ENCODE data around the gene ALG6. TPM values are rescaled to one million over a fixed set of nuclear protein-coding genes. Genes with fewer than 3 reads are reported as not detected.

The ALG6 gene
- total and polyA plus RNA-seq, 8 donors, result 11.8 to 27.3 (median 23.1) TPM

DNA sequence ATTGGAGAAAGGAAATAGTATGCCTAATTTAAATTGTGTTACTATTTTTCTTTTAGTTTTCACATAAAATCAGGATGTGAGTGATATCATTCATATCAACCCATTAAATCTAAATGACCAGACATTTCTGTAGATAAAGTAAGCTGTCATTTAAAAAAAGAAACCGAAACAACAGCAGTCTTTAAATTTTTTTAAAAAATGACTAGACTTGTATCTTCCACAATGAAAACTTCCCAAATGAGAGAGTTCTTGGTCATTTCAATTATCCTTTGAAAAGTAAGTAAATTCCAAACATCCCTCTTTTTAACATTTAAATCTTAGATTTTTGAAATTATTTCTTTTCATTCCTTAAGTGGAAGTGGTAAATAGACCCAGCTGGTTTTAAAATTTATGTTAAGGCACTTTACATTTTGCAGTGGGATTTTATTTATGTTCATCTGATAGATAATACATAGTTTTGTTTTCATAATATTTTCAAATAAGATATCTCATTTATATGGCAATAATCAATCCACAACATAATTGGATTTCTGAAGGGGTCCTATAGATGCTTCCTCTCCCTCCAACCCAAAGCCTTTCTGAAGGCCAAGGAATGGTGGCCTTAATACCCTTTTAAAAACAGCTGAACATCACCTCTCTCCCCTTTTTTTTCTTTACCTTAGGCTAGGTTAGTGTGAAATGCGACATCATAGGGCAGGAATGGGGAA lies 42.0 kb upstream of the ALG6 start:
- H3K27me3 ChIP-seq, result peaks cover 100% of the 10 kb centered on the region in 2 donors
- ATAC-seq, result no peak
- no peak overlapping the region for H3K27ac ChIP-seq
- no peak overlapping the region for H3K4me3 ChIP-seq
- peaks cover 11 to 40% of the 10 kb centered on the region in 2 donors for H3K4me1 ChIP-seq
- H3K9me3 ChIP-seq, result no peaks in the 10 kb centered on the region
- no peak for DNase-seq
- intact Hi-C loops (cut with DNase I), result no loop called here
- TF ChIP-seq, protein P1, sequence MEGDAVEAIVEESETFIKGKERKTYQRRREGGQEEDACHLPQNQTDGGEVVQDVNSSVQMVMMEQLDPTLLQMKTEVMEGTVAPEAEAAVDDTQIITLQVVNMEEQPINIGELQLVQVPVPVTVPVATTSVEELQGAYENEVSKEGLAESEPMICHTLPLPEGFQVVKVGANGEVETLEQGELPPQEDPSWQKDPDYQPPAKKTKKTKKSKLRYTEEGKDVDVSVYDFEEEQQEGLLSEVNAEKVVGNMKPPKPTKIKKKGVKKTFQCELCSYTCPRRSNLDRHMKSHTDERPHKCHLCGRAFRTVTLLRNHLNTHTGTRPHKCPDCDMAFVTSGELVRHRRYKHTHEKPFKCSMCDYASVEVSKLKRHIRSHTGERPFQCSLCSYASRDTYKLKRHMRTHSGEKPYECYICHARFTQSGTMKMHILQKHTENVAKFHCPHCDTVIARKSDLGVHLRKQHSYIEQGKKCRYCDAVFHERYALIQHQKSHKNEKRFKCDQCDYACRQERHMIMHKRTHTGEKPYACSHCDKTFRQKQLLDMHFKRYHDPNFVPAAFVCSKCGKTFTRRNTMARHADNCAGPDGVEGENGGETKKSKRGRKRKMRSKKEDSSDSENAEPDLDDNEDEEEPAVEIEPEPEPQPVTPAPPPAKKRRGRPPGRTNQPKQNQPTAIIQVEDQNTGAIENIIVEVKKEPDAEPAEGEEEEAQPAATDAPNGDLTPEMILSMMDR (IDR thresholded peaks at IDR 0.05), result no peak
- no peaks in the 10 kb centered on the region for H3K36me3 ChIP-seq

DNA sequence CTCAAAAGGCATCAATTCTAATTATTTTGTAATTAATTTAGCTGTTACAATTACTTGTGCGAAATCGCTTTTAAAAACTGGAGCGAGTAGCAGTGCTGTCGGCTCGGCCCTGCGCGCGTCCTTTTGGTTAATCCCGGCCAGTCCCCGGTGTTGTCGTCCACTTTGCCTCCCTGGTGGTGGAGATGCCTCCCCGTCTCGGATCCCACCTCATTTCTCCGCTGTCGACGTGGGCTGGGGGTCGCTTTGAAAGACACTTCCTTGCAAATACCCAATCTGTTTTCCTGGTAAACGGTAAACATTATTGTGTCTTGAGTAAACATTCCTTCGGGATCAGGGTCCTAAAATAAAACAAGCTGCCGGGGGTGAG lies 41.3 kb upstream of the ALG6 start:
- H3K4me1 ChIP-seq, result peaks cover 11 to 37% of the 10 kb centered on the region in 2 donors
- H3K36me3 ChIP-seq, result no peaks in the 10 kb centered on the region
- H3K4me3 ChIP-seq, result no peak overlapping the region
- TF ChIP-seq, protein P1 (IDR thresholded peaks at IDR 0.05), result no peak
- H3K27ac ChIP-seq, result no peak overlapping the region
- peaks cover 100% of the 10 kb centered on the region in 2 donors for H3K27me3 ChIP-seq
- ATAC-seq (no peak), DNase-seq (no peak)
- intact Hi-C loops (cut with DNase I), result no loop called here
- no peaks in the 10 kb centered on the region for H3K9me3 ChIP-seq

DNA sequence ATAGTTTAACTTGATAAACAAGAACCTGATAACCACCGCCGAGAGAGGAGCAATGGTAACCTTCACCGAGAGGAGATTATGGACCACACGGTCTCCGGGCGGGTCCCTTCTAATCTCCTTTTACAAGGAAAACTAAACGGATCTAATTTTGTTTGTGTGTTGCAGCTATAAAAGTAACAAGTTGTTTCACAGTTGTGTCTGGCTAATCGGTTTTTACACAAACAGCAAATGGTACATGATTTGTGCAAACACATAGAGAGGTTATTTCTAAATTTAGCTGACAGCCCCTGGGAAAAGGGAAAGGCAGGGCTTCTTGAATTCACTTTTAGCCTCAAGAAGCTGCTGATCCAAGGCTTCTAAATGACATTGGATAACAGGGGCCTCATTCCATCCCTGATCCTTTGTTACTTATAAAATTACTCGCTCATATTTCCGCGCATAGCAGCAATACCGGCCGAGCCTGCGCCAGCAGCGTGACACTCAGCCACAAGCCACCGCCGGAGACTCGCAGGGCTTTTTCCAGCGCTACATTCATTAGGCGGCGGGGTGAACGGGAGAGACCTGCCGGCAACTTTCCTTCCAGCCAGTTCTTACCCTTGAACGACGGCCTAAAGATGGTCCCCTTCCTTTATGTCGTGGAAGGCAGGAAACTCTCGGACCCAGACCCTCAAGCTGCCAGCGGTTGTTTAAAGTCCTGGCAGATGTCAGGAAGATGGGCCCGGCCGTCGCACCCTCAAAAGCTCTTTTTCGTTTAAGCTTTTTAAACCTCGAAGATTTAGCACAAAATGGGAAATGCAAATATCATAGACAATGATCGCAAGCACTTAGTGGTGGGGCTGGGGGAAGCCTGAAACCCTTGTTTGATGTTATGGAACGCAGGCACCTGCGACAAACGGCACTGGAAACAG lies 40.7 kb upstream of the ALG6 start:
- H3K9me3 ChIP-seq, result no peaks in the 10 kb centered on the region
- TF ChIP-seq, protein P1 (IDR thresholded peaks at IDR 0.05), result no peak
- no peak overlapping the region for H3K4me3 ChIP-seq
- H3K4me1 ChIP-seq, result peaks cover 8 to 35% of the 10 kb centered on the region in 2 donors
- DNase-seq, result no peak
- H3K27ac ChIP-seq, result no peak overlapping the region
- intact Hi-C loops (cut with DNase I), result no loop called here
- no peak for ATAC-seq
- peaks cover 100% of the 10 kb centered on the region in 2 donors for H3K27me3 ChIP-seq
- H3K36me3 ChIP-seq, result no peaks in the 10 kb centered on the region

DNA sequence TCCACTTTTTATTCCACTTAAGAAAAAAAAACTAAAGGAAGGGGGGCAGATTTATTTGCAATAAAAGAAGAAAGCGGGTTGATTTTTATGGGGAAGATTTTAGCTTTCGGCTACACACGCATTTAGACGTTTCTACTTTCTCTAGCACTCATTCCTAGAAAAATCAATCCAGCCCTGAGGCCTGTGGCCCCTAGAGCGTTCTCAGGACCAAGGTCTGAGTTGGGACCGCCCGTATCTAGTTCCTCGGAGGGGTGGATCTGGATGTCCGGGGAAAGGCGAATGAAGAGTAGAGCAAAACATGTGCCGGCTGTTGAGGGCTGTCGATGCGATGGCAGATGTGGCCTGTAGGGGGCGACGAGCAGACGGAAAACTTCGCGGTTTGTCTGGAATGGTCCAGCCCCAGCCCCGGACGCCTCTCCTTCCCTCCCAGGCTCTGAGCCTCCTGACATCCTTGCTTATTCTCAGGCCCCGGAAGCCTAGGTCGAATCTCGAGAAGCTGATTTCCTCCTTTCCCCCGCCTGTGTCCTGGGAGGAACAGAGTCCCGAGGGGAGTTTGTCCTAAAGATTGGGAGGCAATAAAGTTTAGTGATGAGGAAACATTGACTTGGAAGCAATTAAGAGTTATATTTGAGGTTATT lies 39.9 kb upstream of the ALG6 start:
- peaks cover 0 to 28% of the 10 kb centered on the region in 2 donors for H3K4me1 ChIP-seq
- peaks cover 99 to 100% of the 10 kb centered on the region in 2 donors for H3K27me3 ChIP-seq
- no peak overlapping the region for H3K4me3 ChIP-seq
- DNase-seq, result peak in 3 of 4 donors; percentile 64 to 88 (median 79)
- TF ChIP-seq, protein P1 (IDR thresholded peaks at IDR 0.05), result peak; percentile 64 to 80
- no peaks in the 10 kb centered on the region for H3K36me3 ChIP-seq
- intact Hi-C loops (cut with DNase I), result no loop called here
- no peaks in the 10 kb centered on the region for H3K9me3 ChIP-seq
- no peak overlapping the region for H3K27ac ChIP-seq
- peak; percentile 93 for ATAC-seq

DNA sequence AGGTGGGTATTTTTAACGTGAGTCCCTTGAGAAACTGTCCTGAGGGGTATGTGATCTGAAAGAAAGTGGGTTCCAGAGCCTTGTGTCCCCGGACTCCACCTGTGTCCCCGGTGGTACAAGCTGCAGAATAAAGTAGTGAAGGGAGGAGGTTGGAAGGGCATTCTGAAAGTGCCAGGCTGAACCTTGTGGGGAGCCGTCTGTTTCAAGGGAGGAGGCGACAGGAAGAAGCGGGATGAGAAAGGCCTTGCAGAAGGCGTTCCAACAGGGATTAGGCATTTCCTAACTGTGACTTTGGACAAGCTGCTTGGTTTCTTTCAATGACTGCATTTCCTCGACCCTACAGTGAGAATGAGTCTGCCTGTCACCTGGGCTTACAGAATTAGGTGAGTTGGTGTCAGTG lies 39.3 kb upstream of the ALG6 start:
- no peak overlapping the region for H3K4me3 ChIP-seq
- TF ChIP-seq, protein P1 (IDR thresholded peaks at IDR 0.05), result no peak
- H3K36me3 ChIP-seq, result no peaks in the 10 kb centered on the region
- H3K27me3 ChIP-seq, result peaks cover 99 to 100% of the 10 kb centered on the region in 2 donors
- DNase-seq (no peak), ATAC-seq (no peak)
- intact Hi-C loops (cut with DNase I), result no loop called here
- peaks cover 0 to 22% of the 10 kb centered on the region in 2 donors for H3K4me1 ChIP-seq
- H3K9me3 ChIP-seq, result no peaks in the 10 kb centered on the region
- no peak overlapping the region for H3K27ac ChIP-seq

Measured in left lung (tissue), 10 donors.